Lung (tissue), 12 donors: ENCODE data around the gene ZNF521. TPM values are rescaled to one million over a fixed set of nuclear protein-coding genes. Genes with fewer than 3 reads are reported as not detected.

Experiments
- ATAC-seq: fragments of 200-7000 bp; cut with Tn5 transposase; one replicate; pipeline ENCODE4 v1.9.1; 2020; ENCODE audit warnings: moderate number of reproducible peaks; ENCODE audit not compliant: insufficient read depth, low FRiP score
- DNase-seq, 3 donors: peaks; one replicate each; pipeline ENCODE4 v3.0.0-alpha.2; 2013 to 2017
- H3K27ac ChIP-seq, 2 donors: one replicate each; pipeline ENCODE4 v1.5.1; 2013; ENCODE audit warnings: mild to moderate bottlenecking in 2 of 2, moderate library complexity in 2 of 2, control low read depth in 1 of 2, inconsistent platforms in 1 of 2, low read depth in 1 of 2, low read length in 1 of 2
- H3K27me3 ChIP-seq, 3 donors: one replicate each; pipeline ENCODE4 v1.5.1; 2013; ENCODE audit warnings: low read length in 2 of 3; ENCODE audit not compliant: control insufficient read depth in 3 of 3, insufficient read depth in 3 of 3
- H3K36me3 ChIP-seq, 4 donors: one replicate each; pipeline ENCODE4 v1.5.1; 2013; ENCODE audit warnings: low read length in 4 of 4, mild to moderate bottlenecking in 1 of 4, moderate library complexity in 1 of 4; ENCODE audit not compliant: control insufficient read depth in 4 of 4, insufficient read depth in 4 of 4
- H3K4me1 ChIP-seq, 5 donors: one replicate each; pipeline ENCODE4 v1.5.1; 2013; ENCODE audit warnings: low read length in 5 of 5, mild to moderate bottlenecking in 2 of 5, moderate library complexity in 1 of 5; ENCODE audit not compliant: control insufficient read depth in 5 of 5, insufficient read depth in 5 of 5
- H3K4me3 ChIP-seq: one replicate; pipeline ENCODE4 v1.5.1; 2013; ENCODE audit warnings: mild to moderate bottlenecking, control low read depth, moderate library complexity
- H3K9ac ChIP-seq, 2 donors: one replicate each; pipeline ENCODE4 v1.5.1; 2013; ENCODE audit warnings: low read length in 2 of 2, control low read depth in 1 of 2; ENCODE audit not compliant: insufficient read depth in 1 of 2
- H3K9me3 ChIP-seq, 4 donors: one replicate each; pipeline ENCODE4 v1.5.1; 2013; ENCODE audit warnings: low read length in 3 of 4, mild to moderate bottlenecking in 1 of 4, moderate library complexity in 1 of 4; ENCODE audit not compliant: control insufficient read depth in 4 of 4, insufficient read depth in 3 of 4
- CTCF ChIP-seq: IDR thresholded peaks from 2 replicates; pipeline ENCODE4 v1.5.1; 2012; ENCODE audit warnings: mild to moderate bottlenecking; ENCODE audit errors: control extremely low read depth, extremely low read depth
- WGBS, 2 donors: extraction: QIAGEN DNeasy Blood & Tissue Kit; methylation state at CpG; one replicate each; pipeline ENCODE4 v1.1.7; 2013; 5-methylcytosine and 5-hydroxymethylcytosine counted together
- polyA plus RNA-seq, 2 donors: library from polyadenylated mRNA; stranded (reverse); fragments of 200-250 nt; gene quantifications; one replicate each; pipeline ENCODE4 v1.2.1, GENCODE V29; 2013
- total RNA-seq, 2 donors: library from RNA; depleted of rRNA in 1 of 2; stranded (reverse); fragments of >200 nt in 1 of 2; gene quantifications; one replicate each; pipeline ENCODE4 v1.2.1, GENCODE V29; 2014 to 2021
- donor health status: control.
- donor health status: control.
- donor health status: Bipolar disorder and iron deficiency.
- donor health status: healthy.
- donor health status: DM: yes; HTN: yes; CAD: no.

ZNF521 gene
- total and polyA plus RNA-seq, 4 donors, result 1.5 to 48.8 (median 10.7) TPM

- no peak overlapping the region for H3K4me3 ChIP-seq
- no peak for ATAC-seq
- 70 to 84% methylated on average over 1 of the region's 1 CpG for WGBS, 2 donors
Observed at GRCh38 chr18:25253136-25253535, 98.8 kb downstream of the ZNF521 start.

GRCh38 chr18:25251068-25251467 lies 100.9 kb downstream of the ZNF521 start:
- H3K4me3 ChIP-seq, result no peak overlapping the region
- peaks cover 0 to 2% (median 0%) of the 10 kb centered on the region in 4 donors for H3K36me3 ChIP-seq
- no peaks in the 10 kb centered on the region for H3K9me3 ChIP-seq
- H3K4me1 ChIP-seq, result peaks cover 0 to 15% (median 11%) of the 10 kb centered on the region in 5 donors
- H3K9ac ChIP-seq, result no peak overlapping the region
- ATAC-seq, result no peak
- WGBS, 2 donors, result 82 to 93% methylated on average over 4 of the region's 4 CpGs
- H3K27ac ChIP-seq, result no peak overlapping the region
- no peaks in the 10 kb centered on the region for H3K27me3 ChIP-seq
- no peak for TF ChIP-seq CTCF
- DNase-seq, result no peak

More at GRCh38 chr18:25253136-25253535, 98.8 kb downstream of the ZNF521 start:
- Histone ChIP-seq H3K27ac (no peak overlapping the region), H3K4me1 (peaks cover 0 to 11% (median 6%) of the 10 kb centered on the region in 5 donors), H3K36me3 (peaks cover 0 to 2% (median 0%) of the 10 kb centered on the region in 4 donors), H3K9ac (no peak overlapping the region), H3K27me3 (no peaks in the 10 kb centered on the region), H3K9me3 (no peaks in the 10 kb centered on the region)
- no peak for DNase-seq
- no peak for TF ChIP-seq CTCF

- Histone ChIP-seq H3K9me3 (no peaks in the 10 kb centered on the region), H3K27ac (no peak overlapping the region), H3K9ac (no peak overlapping the region), H3K36me3 (no peaks in the 10 kb centered on the region), H3K27me3 (no peaks in the 10 kb centered on the region), H3K4me1 (peaks cover 0 to 15% (median 11%) of the 10 kb centered on the region in 5 donors), H3K4me3 (no peak overlapping the region)
- WGBS, 2 donors, result 55 to 72% methylated on average over 3 of the region's 3 CpGs
- no peak for TF ChIP-seq CTCF
- no peak for DNase-seq
- no peak for ATAC-seq
Observed at GRCh38 chr18:25250474-25250851, 101.5 kb downstream of the ZNF521 start.

- H3K9me3 ChIP-seq, result no peaks in the 10 kb centered on the region
- peak in 2 of 3 donors; percentile 74 for DNase-seq
- H3K9ac ChIP-seq, result no peak overlapping the region
- no peak for ATAC-seq
- H3K36me3 ChIP-seq, result no peaks in the 10 kb centered on the region
- H3K4me1 ChIP-seq, result peaks cover 0 to 17% (median 13%) of the 10 kb centered on the region in 5 donors
- H3K4me3 ChIP-seq, result no peak overlapping the region
- no peak overlapping the region for H3K27ac ChIP-seq
- H3K27me3 ChIP-seq, result no peaks in the 10 kb centered on the region
- 64 to 84% methylated on average over 2 of the region's 2 CpGs for whole genome bisulfite sequencing, 2 donors
- no peak for TF ChIP-seq CTCF
Observed at GRCh38 chr18:25248755-25249154, 103.2 kb downstream of the ZNF521 start.
